Ectodermal cell (in vitro differentiated cells): Measurements from ENCODE around the gene TMTC1.

Experiments used
- H3K27ac ChIP-seq: 2 replicates; pipeline ENCODE4 v1.7.0; 2013; ENCODE audit warnings: mild to moderate bottlenecking, low read depth, low read length; ENCODE audit not compliant: insufficient read depth, poor library complexity, severe bottlenecking
- H3K27me3 ChIP-seq: 2 replicates; pipeline ENCODE4 v1.7.0; 2013; ENCODE audit warnings: mild to moderate bottlenecking, low read length; ENCODE audit not compliant: insufficient read depth, control insufficient read depth, poor library complexity, severe bottlenecking
- H3K36me3 ChIP-seq: one replicate; pipeline ENCODE4 v1.7.0; 2013; ENCODE audit warnings: low read length; ENCODE audit not compliant: control insufficient read depth, insufficient read depth
- H3K4me1 ChIP-seq: one replicate; pipeline ENCODE4 v1.7.0; 2013; ENCODE audit warnings: low read length; ENCODE audit not compliant: control insufficient read depth, insufficient read depth
- H3K4me3 ChIP-seq: 2 replicates; pipeline ENCODE4 v1.7.0; 2013; ENCODE audit warnings: low read depth, low read length, control low read depth; ENCODE audit not compliant: insufficient read depth
- H3K9me3 ChIP-seq: 2 replicates; pipeline ENCODE4 v1.7.0; 2013; ENCODE audit warnings: mild to moderate bottlenecking, low read length, moderate library complexity; ENCODE audit not compliant: control insufficient read depth
- WGBS, 2 experiments: methylation state at CpG; one replicate each; pipeline ENCODE4 v1.1.7; 2013; ENCODE audit warnings: missing lambda C conversion rate in 2 of 2; 5-methylcytosine and 5-hydroxymethylcytosine counted together

Gene TMTC1

DNA sequence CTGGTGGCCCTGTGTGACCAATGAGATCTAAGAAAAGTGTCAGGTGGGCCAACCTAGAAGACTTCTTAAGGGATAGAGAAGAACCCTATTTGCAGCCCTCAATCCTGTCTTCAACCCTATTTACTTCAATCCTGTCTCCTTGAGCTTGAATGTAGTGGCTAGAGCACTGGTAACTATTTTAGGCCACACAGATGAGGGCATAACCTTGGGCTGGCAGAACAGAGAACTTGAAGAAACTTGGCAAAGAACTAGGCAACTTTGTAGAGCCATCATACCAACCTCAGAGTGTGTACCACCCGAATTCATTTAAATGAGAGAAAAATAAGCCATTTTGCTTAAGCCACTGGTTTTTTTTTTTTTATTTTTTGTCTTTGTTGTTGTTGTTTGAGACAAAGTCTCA is 94.8 kb downstream of the TMTC1 start:
- Histone ChIP-seq H3K4me3 (no peak overlapping the region), H3K4me1 (no peaks in the 10 kb centered on the region), H3K27ac (no peak overlapping the region), H3K36me3 (no peaks in the 10 kb centered on the region), H3K9me3 (no peaks in the 10 kb centered on the region), H3K27me3 (no peaks in the 10 kb centered on the region)
- 88 to 100% methylated on average over 1 of the region's 1 CpG for WGBS, 2 experiments

DNA sequence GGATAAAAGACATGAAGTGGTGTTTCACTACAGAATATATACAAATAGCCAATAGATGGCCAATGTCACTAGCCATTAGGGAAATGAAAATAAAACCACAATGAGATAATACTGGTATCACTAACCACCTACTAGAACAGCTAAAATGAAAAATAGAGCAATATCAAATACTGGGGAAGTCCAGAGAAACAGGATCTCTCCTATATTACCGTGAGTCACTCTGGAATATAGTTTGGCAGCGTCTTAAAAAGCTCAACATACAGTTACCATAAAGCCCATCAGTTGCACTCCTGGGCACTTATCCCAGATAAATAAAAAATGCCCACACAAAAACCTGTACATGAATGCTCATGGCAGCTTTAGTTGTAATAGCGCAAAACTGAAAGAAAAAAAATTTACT is 101.7 kb downstream of the TMTC1 start:
- Histone ChIP-seq H3K9me3 (no peaks in the 10 kb centered on the region), H3K4me1 (no peaks in the 10 kb centered on the region), H3K4me3 (no peak overlapping the region), H3K27me3 (no peaks in the 10 kb centered on the region), H3K36me3 (no peaks in the 10 kb centered on the region), H3K27ac (no peak overlapping the region)
- 90 to 95% methylated on average over 3 of the region's 3 CpGs for WGBS, 2 experiments

DNA sequence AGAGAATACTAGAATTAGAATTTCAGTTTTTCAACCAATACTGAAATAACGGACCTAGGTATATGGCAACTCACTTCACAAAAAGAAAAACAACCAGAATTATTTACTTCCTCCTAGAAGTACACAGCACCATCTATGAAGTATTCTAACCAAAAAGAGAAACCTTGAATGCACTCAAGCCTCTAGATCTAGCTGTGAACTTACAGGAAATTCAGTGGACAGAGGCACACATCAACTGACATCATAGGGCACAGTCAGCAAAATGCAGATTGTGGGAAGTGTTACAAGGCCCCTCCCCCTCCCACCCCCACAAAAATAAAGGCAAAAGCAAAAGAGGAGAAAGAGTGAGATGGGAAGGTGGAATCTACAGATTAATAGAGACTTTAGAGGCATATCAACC is 102.4 kb downstream of the TMTC1 start:
- no peaks in the 10 kb centered on the region for H3K36me3 ChIP-seq
- H3K4me1 ChIP-seq = no peaks in the 10 kb centered on the region
- WGBS, 2 experiments = 92 to 97% methylated on average over 1 of the region's 1 CpG
- no peaks in the 10 kb centered on the region for H3K27me3 ChIP-seq
- H3K4me3 ChIP-seq = no peak overlapping the region
- H3K27ac ChIP-seq = no peak overlapping the region
- H3K9me3 ChIP-seq = no peaks in the 10 kb centered on the region

DNA sequence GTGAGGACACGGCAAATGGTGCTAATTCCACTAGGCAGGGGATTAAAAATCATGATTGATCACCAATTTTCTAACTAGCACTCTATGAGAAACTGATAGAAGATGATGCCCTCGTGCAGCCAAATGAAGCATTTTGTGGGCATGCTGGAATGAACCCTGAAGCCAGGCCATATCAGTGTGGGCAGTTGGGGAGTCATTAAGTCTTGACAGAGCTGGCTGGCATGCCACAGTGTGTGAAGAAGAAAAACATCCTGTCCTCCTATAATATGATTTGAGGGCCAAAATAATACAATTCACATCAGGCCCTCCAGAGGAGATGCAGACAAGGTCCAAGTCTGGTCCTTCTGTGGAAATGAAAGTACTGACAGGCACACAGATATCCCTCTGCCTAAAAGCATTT is 107.1 kb downstream of the TMTC1 start:
- Histone ChIP-seq H3K27ac (peak overlapping the region; percentile 6), H3K36me3 (no peaks in the 10 kb centered on the region), H3K9me3 (no peaks in the 10 kb centered on the region), H3K27me3 (no peaks in the 10 kb centered on the region), H3K4me3 (no peak overlapping the region), H3K4me1 (no peaks in the 10 kb centered on the region)
- 94 to 98% methylated on average over 2 of the region's 2 CpGs for WGBS, 2 experiments

DNA sequence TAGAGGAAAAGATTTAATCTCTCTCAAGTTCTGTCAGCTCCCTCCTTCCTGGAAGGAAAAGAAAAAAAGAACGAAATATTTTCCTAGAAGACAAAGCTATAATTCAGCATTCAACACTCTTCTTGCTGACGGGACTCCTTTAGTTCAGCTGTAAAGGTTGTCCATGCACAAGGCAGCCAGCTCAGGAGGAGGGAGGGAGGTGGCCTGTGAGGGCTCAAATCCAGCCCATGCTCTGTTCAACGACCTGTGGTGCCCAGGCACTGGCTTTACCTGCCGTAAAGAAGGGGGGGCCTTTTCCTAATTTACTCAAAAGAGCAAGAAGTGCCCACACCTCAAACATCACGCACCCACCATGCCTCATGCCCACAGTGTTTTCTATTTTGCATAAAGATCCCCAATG is 109.3 kb downstream of the TMTC1 start:
- Histone ChIP-seq H3K4me1 (no peaks in the 10 kb centered on the region), H3K27me3 (no peaks in the 10 kb centered on the region), H3K4me3 (no peak overlapping the region), H3K9me3 (no peaks in the 10 kb centered on the region), H3K27ac (no peak overlapping the region), H3K36me3 (no peaks in the 10 kb centered on the region)
- WGBS, 2 experiments = 78 to 85% methylated on average over 4 to 5 of the region's 5 CpGs

DNA sequence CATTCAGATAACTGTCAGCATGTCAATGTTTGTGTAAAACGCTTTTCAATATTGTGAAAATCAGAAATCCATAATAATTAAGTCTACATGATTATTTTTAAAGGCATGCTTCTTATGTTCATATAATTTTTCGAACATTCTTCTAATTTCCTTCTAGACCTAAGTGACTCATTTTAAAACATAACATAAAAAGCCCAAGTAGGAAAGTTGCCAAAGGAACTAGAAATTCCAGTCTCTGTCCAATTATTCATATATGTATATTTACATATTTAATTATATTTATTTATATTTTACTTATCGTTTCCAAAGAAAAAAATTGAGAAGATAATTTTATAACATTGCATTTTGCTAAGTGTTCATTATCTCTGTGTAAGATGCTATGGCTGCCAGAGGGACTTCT is 110.4 kb downstream of the TMTC1 start:
- 94% methylated on average over 2 of the region's 3 CpGs; no CpG with 5 or more reads in 1 of the 2 experiments for WGBS, 2 experiments
- no peaks in the 10 kb centered on the region for H3K9me3 ChIP-seq

DNA sequence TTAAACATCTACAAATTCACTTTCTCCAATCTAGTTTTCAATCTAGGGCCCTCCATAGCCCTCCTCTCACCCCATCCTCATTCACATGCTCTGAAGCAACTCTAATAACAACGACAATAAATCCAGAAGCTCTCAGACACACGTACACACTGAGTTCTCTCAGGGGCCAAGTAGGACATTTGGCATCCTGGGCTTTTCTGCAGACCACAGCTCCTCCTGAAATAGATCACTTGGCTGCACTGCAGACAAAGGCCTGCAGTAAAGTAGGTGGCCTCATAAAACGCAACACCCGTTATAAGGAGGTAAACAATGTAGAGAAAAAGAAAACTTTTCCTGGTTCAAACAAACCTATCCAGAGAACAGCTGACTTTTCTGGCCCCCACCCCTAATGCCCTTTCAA is 111.2 kb downstream of the TMTC1 start:
- H3K27ac ChIP-seq = no peak overlapping the region
- H3K4me3 ChIP-seq = no peak overlapping the region
- H3K27me3 ChIP-seq = no peaks in the 10 kb centered on the region
- no peaks in the 10 kb centered on the region for H3K9me3 ChIP-seq
- WGBS, 2 experiments = 91 to 95% methylated on average over 4 of the region's 4 CpGs
- H3K4me1 ChIP-seq = no peaks in the 10 kb centered on the region
- no peaks in the 10 kb centered on the region for H3K36me3 ChIP-seq

More for the DNA sequence above, 110.4 kb downstream of the TMTC1 start:
- H3K4me1 ChIP-seq = no peaks in the 10 kb centered on the region
- H3K27ac ChIP-seq = no peak overlapping the region
- H3K36me3 ChIP-seq = no peaks in the 10 kb centered on the region
- no peaks in the 10 kb centered on the region for H3K27me3 ChIP-seq
- H3K4me3 ChIP-seq = no peak overlapping the region

DNA sequence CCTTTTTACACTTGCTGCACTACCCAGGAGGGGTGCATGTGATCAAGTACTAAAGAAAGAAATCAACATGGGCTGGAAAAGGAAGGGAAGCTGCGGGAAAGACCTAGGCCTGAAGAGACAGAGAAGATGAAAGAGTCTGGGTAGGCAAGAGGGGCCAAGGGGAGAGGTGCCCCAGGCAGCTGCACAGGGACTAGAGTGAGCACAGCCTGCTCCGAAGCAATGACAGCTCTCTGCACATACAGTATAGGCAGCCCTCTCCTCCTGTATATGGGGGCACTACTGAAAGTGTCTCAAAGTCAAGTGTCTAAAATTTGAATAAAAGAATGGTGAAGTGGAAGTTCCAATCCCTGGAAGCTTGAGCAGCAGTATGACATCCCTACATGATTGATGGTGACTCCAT is 112.0 kb downstream of the TMTC1 start:
- Histone ChIP-seq H3K36me3 (no peaks in the 10 kb centered on the region), H3K27me3 (no peaks in the 10 kb centered on the region), H3K4me1 (peaks cover 4% of the 10 kb centered on the region), H3K9me3 (no peaks in the 10 kb centered on the region), H3K27ac (no peak overlapping the region), H3K4me3 (no peak overlapping the region)
- 85 to 96% methylated on average over 2 of the region's 2 CpGs for WGBS, 2 experiments

DNA sequence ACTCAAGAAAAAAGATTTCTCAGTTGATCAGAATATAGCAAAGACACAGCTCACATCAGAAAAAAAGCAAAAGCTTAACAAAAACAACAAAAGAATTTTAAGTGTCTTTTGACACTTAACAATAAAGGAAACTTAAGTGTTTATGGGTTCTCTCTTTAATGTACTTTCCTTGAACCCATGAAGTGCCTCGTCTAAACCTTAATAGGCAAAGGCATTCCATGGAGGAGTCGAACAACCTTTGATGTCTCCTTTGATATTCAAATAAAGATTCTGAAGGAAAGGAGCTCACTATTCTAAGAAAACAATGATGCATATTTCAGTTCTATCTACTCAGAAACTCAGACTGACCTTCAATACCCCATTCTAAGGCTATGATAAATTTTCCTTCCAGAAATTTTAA is 116.7 kb downstream of the TMTC1 start:
- Histone ChIP-seq H3K4me1 (peaks cover 6% of the 10 kb centered on the region), H3K27me3 (no peaks in the 10 kb centered on the region), H3K27ac (no peak overlapping the region), H3K4me3 (no peak overlapping the region), H3K36me3 (no peaks in the 10 kb centered on the region), H3K9me3 (no peaks in the 10 kb centered on the region)
- WGBS, 2 experiments = 16 to 32% methylated on average over 2 of the region's 2 CpGs

DNA sequence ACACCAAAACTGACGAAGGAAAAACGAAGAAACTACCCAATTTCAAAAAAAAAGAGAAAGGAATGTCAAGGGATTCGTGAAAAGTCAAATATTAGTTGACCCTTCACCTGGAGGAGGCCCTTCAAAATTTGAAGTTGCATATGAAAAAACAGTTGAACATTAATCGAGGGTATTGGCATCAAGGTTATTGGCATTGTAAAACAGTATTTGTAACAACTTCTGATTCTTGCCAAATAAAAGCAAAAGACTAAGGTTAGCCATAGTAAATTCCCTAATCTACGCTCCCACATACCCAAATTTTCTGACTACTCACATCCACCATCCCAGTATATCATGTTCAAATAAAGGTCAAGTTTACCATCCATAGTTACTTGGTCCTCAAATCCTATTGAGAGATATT is 118.6 kb downstream of the TMTC1 start:
- no peaks in the 10 kb centered on the region for H3K27me3 ChIP-seq
- H3K36me3 ChIP-seq = no peaks in the 10 kb centered on the region
- H3K4me1 ChIP-seq = peaks cover 6% of the 10 kb centered on the region
- H3K4me3 ChIP-seq = no peak overlapping the region
- H3K9me3 ChIP-seq = no peaks in the 10 kb centered on the region
- 74 to 82% methylated on average over 5 of the region's 5 CpGs for WGBS, 2 experiments
- no peak overlapping the region for H3K27ac ChIP-seq

DNA sequence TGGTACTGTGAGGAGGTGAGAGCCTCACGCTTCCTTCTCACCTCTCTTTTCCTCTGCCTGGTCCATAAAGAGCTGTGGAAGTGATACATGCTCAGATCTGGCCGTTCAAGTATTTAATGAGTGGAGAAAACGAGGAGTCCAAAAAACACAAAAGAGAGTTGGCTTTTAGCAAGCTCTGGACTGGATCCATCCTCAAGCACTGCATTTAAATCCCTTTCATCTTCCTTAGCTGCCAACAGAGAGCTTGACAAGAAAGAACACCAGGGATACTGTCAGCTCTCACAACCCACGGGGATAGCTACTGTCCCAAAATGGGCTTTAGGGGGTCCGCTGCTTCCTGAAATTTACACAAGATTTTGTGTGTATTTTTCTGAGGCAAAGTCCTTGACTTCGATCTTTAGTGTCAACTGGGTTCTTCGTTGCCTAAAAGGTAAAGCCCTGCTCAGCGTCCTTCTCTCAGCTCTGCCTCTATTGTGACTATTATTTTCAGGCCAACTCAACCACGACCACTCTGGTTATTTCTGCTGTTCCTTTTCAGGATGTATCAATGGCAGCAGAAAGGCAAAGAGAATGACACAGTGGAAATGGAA is 120.9 kb downstream of the TMTC1 start:
- H3K36me3 ChIP-seq = no peaks in the 10 kb centered on the region
- no peaks in the 10 kb centered on the region for H3K27me3 ChIP-seq
- peaks cover 6% of the 10 kb centered on the region for H3K4me1 ChIP-seq
- H3K9me3 ChIP-seq = no peaks in the 10 kb centered on the region
- no peak overlapping the region for H3K27ac ChIP-seq
- 56 to 58% methylated on average over 9 of the region's 9 CpGs for WGBS, 2 experiments
- H3K4me3 ChIP-seq = no peak overlapping the region
